BE2C (cell line): ENCODE data around the gene CAPN3.

ENCODE experiments used
- DNase-seq: peaks from one replicate; pipeline ENCODE4 v3.0.0-alpha.2; 2020
- H3K27me3 ChIP-seq: fragments of 250-450 bp; sonication (Bioruptor Pico); 2 replicates; pipeline ENCODE4 v1.5.1; 2020; ENCODE audit warnings: mild to moderate bottlenecking
- H3K36me3 ChIP-seq: fragments of 250-450 bp; sonication (Bioruptor Pico); 2 replicates; pipeline ENCODE4 v1.5.1; 2020; ENCODE audit warnings: mild to moderate bottlenecking
- H3K4me1 ChIP-seq: fragments of 250-450 bp; sonication (Bioruptor Pico); 2 replicates; pipeline ENCODE4 v1.5.1; 2020
- H3K4me3 ChIP-seq: 2 replicates; pipeline ENCODE4 v1.5.1; 2011; ENCODE audit warnings: low read depth, low read length
- H3K9me3 ChIP-seq: fragments of 250-450 bp; sonication (Bioruptor Pico); 2 replicates; pipeline ENCODE4 v1.5.1; 2020
- TF ChIP-seq, protein P1 (sequence below): IDR thresholded peaks from 2 replicates; pipeline ENCODE4 v1.5.1; 2012; ENCODE audit warnings: mild to moderate bottlenecking, low read depth, low read length

The CAPN3 gene

DNA sequence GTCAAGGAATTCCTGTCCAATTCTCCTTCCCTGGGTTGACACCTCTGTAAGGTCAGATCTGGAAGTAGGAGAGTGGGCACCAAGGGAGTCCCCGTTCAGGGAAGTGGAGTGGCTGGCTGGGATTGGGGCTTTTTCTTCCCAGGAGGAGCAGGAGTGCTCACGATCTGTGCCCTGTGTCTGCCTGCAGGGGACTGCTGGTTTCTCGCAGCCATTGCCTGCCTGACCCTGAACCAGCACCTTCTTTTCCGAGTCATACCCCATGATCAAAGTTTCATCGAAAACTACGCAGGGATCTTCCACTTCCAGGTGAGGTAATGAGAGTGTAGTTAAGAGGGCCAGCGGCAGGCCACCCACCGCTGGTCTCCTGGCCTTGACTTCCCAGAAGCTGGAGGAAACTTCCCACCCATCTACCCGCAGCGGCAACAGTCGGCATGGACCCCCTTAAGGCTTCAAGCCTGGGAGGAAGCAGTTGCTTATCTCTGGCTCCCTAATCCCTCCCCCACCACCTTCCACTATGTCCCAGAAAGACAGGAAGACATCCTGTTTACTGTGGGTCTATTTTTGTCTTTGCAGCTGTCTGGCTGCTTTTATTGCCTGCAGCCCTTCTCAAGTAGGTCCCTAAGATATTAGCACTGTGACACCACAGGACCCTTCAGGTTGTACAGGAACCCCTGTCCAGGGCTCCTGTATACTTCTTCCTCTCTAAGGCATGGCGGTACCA, 26.8 kb downstream of the CAPN3 start:
- H3K4me1 ChIP-seq, result no peaks in the 10 kb centered on the region

DNA sequence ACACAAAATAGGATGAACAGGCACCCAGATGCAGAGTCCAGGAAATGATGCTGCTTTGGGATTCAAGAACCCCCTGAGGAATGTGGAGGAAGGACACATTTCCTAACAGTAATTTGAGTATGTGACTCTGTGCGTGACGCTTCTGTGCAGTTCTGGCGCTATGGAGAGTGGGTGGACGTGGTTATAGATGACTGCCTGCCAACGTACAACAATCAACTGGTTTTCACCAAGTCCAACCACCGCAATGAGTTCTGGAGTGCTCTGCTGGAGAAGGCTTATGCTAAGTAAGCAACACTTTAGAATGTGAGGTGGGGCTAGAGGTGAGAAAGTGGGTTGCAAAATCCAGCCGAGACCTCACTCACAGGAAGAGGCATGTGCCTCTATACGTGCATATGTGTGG, 28.3 kb downstream of the CAPN3 start:
- Histone ChIP-seq H3K36me3 (no peaks in the 10 kb centered on the region), H3K4me1 (no peaks in the 10 kb centered on the region), H3K27me3 (no peaks in the 10 kb centered on the region), H3K4me3 (no peak overlapping the region), H3K9me3 (no peaks in the 10 kb centered on the region)
- TF ChIP-seq, protein P1, sequence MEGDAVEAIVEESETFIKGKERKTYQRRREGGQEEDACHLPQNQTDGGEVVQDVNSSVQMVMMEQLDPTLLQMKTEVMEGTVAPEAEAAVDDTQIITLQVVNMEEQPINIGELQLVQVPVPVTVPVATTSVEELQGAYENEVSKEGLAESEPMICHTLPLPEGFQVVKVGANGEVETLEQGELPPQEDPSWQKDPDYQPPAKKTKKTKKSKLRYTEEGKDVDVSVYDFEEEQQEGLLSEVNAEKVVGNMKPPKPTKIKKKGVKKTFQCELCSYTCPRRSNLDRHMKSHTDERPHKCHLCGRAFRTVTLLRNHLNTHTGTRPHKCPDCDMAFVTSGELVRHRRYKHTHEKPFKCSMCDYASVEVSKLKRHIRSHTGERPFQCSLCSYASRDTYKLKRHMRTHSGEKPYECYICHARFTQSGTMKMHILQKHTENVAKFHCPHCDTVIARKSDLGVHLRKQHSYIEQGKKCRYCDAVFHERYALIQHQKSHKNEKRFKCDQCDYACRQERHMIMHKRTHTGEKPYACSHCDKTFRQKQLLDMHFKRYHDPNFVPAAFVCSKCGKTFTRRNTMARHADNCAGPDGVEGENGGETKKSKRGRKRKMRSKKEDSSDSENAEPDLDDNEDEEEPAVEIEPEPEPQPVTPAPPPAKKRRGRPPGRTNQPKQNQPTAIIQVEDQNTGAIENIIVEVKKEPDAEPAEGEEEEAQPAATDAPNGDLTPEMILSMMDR, result no peak
- DNase-seq, result no peak

More for the DNA sequence above, 26.8 kb downstream of the CAPN3 start:
- Histone ChIP-seq H3K4me3 (no peak overlapping the region), H3K9me3 (no peaks in the 10 kb centered on the region), H3K27me3 (no peaks in the 10 kb centered on the region), H3K36me3 (no peaks in the 10 kb centered on the region)
- TF ChIP-seq, protein P1, result no peak
- no peak for DNase-seq

DNA sequence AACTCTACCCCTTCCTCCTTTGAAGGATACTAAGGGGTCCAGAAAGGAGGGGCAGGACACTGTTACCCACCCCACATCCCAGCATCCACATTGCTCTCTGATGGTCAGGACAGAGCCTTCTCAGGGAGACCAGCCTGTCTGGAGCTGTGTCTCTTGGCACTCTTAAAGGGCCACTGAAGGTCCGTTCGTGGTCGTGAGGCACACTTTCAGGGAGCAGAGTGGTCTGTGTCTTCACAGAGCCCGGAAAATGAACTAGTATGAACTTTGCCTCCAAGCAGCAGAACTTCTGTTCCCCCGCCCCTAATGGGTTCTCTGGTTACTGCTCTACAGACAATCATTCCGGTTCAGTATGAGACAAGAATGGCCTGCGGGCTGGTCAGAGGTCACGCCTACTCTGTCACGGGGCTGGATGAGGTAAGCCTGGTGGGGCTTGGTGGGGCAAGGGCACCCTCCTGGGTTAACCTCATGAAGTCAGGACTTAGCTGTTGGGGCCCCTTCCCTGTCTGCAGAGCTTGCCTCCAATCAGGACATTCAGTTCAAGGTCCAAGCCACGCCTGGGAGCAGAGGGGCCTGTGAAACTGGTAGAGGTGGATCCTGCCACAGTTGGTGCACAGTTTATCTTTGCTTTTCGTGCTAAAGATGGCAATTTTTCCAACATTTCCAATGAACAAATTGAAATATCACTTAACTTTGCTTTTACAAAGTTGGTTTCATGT, 33.2 kb downstream of the CAPN3 start:
- TF ChIP-seq, protein P1, result no peak
- no peaks in the 10 kb centered on the region for H3K36me3 ChIP-seq
- no peaks in the 10 kb centered on the region for H3K4me1 ChIP-seq
- H3K9me3 ChIP-seq, result no peaks in the 10 kb centered on the region
- no peak overlapping the region for H3K4me3 ChIP-seq
- H3K27me3 ChIP-seq, result no peaks in the 10 kb centered on the region
- no peak for DNase-seq

DNA sequence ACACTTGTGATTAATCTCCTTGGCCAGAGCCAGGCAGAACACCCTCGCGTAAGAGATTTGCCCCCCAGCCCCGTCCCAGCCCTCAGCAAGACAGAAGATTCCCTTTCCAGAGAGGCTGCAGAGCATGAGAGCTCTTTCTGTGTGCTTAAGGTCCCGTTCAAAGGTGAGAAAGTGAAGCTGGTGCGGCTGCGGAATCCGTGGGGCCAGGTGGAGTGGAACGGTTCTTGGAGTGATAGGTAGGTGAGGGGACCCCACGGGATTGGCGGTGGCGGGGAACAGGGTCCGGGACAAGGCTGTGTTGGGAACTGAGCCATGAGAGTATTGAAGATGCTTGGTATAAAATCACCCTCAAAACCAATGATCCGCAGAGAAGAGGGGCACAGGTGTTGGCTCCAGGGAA, 34.8 kb downstream of the CAPN3 start:
- no peaks in the 10 kb centered on the region for H3K4me1 ChIP-seq
- H3K27me3 ChIP-seq, result no peaks in the 10 kb centered on the region
- TF ChIP-seq, protein P1, result no peak
- H3K4me3 ChIP-seq, result no peak overlapping the region
- no peak for DNase-seq
- no peaks in the 10 kb centered on the region for H3K36me3 ChIP-seq
- no peaks in the 10 kb centered on the region for H3K9me3 ChIP-seq

DNA sequence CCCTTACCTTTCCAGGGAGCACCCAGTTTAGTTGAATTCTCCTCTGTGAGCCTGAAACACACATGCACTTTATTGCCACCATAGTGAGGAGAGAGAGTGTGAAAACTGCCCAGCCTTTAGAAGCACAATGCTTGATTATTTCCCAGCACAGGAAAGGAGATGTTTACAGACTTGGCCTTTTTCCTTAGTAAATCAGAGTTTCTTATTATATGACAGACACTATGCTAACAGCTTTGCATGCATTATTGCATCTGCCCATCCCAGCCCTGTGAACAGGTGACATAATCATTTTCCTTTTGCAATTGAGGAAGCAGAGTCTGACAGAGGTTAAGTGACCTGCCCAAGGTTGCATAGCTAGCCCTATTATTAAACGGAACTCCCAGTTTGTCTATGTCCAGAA, 36.5 kb downstream of the CAPN3 start:
- DNase-seq, result no peak
- Histone ChIP-seq H3K4me1 (no peaks in the 10 kb centered on the region), H3K36me3 (no peaks in the 10 kb centered on the region), H3K9me3 (no peaks in the 10 kb centered on the region), H3K27me3 (no peaks in the 10 kb centered on the region), H3K4me3 (no peak overlapping the region)
- TF ChIP-seq, protein P1, result no peak
